ENCODE data around the gene TCHP. TPM values are rescaled to one million over a fixed set of nuclear protein-coding genes. Genes with fewer than 3 reads are reported as not detected.

The TCHP gene
- total RNA-seq, 1 experiment from 2014 or later, result 13.3 TPM

GRCh38 chr12:109888179-109889020 is 11.7 kb upstream of the TCHP start:
- H2BK5ac ChIP-seq (ENCODE audit: insufficient read length, low read length), result no peak overlapping the region
- no peak for TF ChIP-seq CTCF (conservative IDR thresholded peaks at IDR 0.05)
- H3K9ac ChIP-seq (ENCODE audit: extremely low read depth, insufficient read length, low read length), result no peak overlapping the region
- H3K9me3 Mint-ChIP-seq, result no peaks in the 10 kb centered on the region
- peaks cover 6 to 8% of the 10 kb centered on the region in 2 experiments for H3K4me1 Mint-ChIP-seq
- peaks cover 1% of the 10 kb centered on the region; the same call in 1 of the 2 replicates for H3K27me3 ChIP-seq (ENCODE audit: insufficient read depth, low read length)
- no peak overlapping the region for H2BK12ac ChIP-seq (ENCODE audit: insufficient read length, low read depth, low read length)
- no CpG with 5 or more reads among the region's 12 CpGs for WGBS (ENCODE audit: extremely low coverage, insufficient read length, low lambda C conversion rate)
- H3K4ac ChIP-seq (ENCODE audit: low read depth, low read length), result no peak overlapping the region
- no peak overlapping the region for H2AK5ac ChIP-seq (ENCODE audit: insufficient read length, low read length)
- no peak overlapping the region for H4K5ac ChIP-seq (ENCODE audit: insufficient read length, low read depth, low read length)
- no peak overlapping the region for H3K4me2 ChIP-seq (ENCODE audit: insufficient read depth, insufficient read length, low read length)
- H3K27ac ChIP-seq (ENCODE audit: insufficient read length, low read depth, low read length), result no peak overlapping the region
- no peaks in the 10 kb centered on the region for H3K36me3 Mint-ChIP-seq (ENCODE audit: insufficient read depth in 1 of 3, low read depth in 3 of 3)
- peaks cover 2% of the 10 kb centered on the region; the same call in 1 of the 2 replicates for H3K4me1 ChIP-seq (ENCODE audit: insufficient read depth, low read length)
- H3K79me2 ChIP-seq (ENCODE audit: insufficient read depth, low read length), result no peaks in the 10 kb centered on the region
- H2BK15ac ChIP-seq (ENCODE audit: low read depth, low read length), result no peak overlapping the region
- H4K91ac ChIP-seq (ENCODE audit: insufficient read length, low read depth, low read length), result no peak overlapping the region
- no peak overlapping the region for H3K18ac ChIP-seq (ENCODE audit: insufficient read length, low read depth, low read length)
- H3K27ac Mint-ChIP-seq, result no peak overlapping the region
- H2BK120ac ChIP-seq (ENCODE audit: low read depth, low read length, poor library complexity, severe bottlenecking), result no peak overlapping the region
- H2BK20ac ChIP-seq (ENCODE audit: low read depth, low read length, poor library complexity, severe bottlenecking), result no peak overlapping the region
- no peak overlapping the region for H3K23ac ChIP-seq (ENCODE audit: insufficient read length, low read depth, low read length)
- H3K27me3 Mint-ChIP-seq (ENCODE audit: low read depth), result peaks cover 52% of the 10 kb centered on the region
- no peaks in the 10 kb centered on the region for H3K23me2 ChIP-seq (ENCODE audit: insufficient read length, low read depth, low read length, poor library complexity, severe bottlenecking)
- H3K79me1 ChIP-seq (ENCODE audit: insufficient read depth, low read depth, low read length, poor library complexity, severe bottlenecking), result no peaks in the 10 kb centered on the region
- no peak overlapping the region for H3K14ac ChIP-seq (ENCODE audit: insufficient read depth, low read length)
- DNase-seq, result no peak
- H3K9me3 ChIP-seq (ENCODE audit: control insufficient read depth, low read depth, low read length), result no peaks in the 10 kb centered on the region
- H3K56ac ChIP-seq (ENCODE audit: insufficient read length, low read depth, low read length), result no peak overlapping the region
- H4K8ac ChIP-seq (replicated peaks; ENCODE audit: insufficient read length, low read depth, low read length), result no peak overlapping the region
- no peak overlapping the region for H2AFZ ChIP-seq (ENCODE audit: low read length)
- no peaks in the 10 kb centered on the region for H4K20me1 ChIP-seq (ENCODE audit: control insufficient read depth, insufficient read depth, insufficient read length)
- H3T11ph ChIP-seq (ENCODE audit: low read length), result no peak overlapping the region
- H3K4me3 Mint-ChIP-seq, result no peak overlapping the region

Data from H9 (cell line).